Suprapubic skin (tissue), 3 donors: ENCODE results near the gene LRRC8D.

ENCODE experiments used
- POLR2A ChIP-seq, 2 donors: fragments of 450-650 bp; IDR thresholded peaks; one replicate each; pipeline ENCODE4 v1.6.1; 2017; ENCODE audit warnings: antibody characterized with exemption in 2 of 2, mild to moderate bottlenecking in 2 of 2, moderate library complexity in 2 of 2
- TF ChIP-seq, protein P1 (sequence below), 2 donors: fragments of 200-600 bp in 1 of 2; fragments of 450-650 bp in 1 of 2; sonication (generic) in 1 of 2; IDR thresholded peaks; one replicate each; pipeline ENCODE4 v1.5.1; 2016 to 2019; ENCODE audit warnings: antibody characterized with exemption in 2 of 2, mild to moderate bottlenecking in 1 of 2, moderate library complexity in 1 of 2

DNA sequence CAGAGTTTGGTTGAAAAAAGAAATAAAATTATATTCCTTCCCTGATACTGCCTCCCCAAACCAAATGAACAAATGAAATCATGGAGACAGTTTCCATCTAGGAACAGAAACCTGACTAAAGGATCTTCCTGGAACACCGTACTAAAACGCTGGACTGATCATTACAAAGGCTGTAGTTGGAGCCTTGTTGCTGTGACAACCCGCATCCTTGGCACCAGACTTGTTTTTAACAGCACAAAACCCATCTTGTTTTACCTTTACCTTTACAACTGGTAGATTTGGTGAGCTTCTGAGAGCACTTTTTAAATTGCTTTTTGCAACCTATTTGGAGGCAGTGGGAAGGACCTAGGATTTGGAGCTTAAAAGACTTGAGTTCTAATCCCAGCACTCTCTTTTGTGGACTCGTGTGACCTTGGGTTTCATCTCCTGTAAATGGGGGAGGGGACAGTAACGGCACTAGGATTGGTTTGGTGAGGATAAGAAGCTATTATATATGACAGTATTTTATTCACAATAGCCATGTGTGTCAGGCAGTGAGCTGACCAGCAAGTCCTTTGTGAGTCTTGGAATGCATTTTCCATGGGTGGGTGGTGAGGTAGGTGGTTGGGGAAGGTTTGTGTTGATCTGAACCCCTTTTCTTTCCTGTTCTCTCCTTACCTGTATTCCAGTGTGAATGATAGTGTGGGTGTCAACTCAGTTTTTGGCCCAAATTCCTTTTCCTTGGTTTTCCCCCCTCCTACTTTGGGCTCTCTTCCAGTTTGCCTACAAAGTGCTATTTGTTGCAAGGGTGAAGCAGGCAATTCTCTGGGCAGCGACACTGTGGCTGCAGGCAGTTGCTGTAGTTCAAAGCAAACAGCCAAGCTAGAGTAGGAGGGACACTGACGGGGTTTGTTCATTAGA lies 12.6 kb downstream of the LRRC8D start:
- TF ChIP-seq, protein P1, sequence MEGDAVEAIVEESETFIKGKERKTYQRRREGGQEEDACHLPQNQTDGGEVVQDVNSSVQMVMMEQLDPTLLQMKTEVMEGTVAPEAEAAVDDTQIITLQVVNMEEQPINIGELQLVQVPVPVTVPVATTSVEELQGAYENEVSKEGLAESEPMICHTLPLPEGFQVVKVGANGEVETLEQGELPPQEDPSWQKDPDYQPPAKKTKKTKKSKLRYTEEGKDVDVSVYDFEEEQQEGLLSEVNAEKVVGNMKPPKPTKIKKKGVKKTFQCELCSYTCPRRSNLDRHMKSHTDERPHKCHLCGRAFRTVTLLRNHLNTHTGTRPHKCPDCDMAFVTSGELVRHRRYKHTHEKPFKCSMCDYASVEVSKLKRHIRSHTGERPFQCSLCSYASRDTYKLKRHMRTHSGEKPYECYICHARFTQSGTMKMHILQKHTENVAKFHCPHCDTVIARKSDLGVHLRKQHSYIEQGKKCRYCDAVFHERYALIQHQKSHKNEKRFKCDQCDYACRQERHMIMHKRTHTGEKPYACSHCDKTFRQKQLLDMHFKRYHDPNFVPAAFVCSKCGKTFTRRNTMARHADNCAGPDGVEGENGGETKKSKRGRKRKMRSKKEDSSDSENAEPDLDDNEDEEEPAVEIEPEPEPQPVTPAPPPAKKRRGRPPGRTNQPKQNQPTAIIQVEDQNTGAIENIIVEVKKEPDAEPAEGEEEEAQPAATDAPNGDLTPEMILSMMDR (IDR thresholded peaks at IDR 0.05): no peak
- no peak for TF ChIP-seq POLR2A (IDR thresholded peaks at IDR 0.05)
